BE2C (cell line): Measurements from ENCODE around the gene PRR23E.

ENCODE experiments used
- DNase-seq: peaks from one replicate; pipeline ENCODE4 v3.0.0-alpha.2; 2020
- H3K27me3 ChIP-seq: fragments of 250-450 bp; sonication (Bioruptor Pico); 2 replicates; pipeline ENCODE4 v1.5.1; 2020; ENCODE audit warnings: mild to moderate bottlenecking
- H3K36me3 ChIP-seq: fragments of 250-450 bp; sonication (Bioruptor Pico); 2 replicates; pipeline ENCODE4 v1.5.1; 2020; ENCODE audit warnings: mild to moderate bottlenecking
- H3K4me1 ChIP-seq: fragments of 250-450 bp; sonication (Bioruptor Pico); 2 replicates; pipeline ENCODE4 v1.5.1; 2020
- H3K4me3 ChIP-seq: 2 replicates; pipeline ENCODE4 v1.5.1; 2011; ENCODE audit warnings: low read depth, low read length
- H3K9me3 ChIP-seq: fragments of 250-450 bp; sonication (Bioruptor Pico); 2 replicates; pipeline ENCODE4 v1.5.1; 2020
- CTCF ChIP-seq: IDR thresholded peaks from 2 replicates; pipeline ENCODE4 v1.5.1; 2012; ENCODE audit warnings: mild to moderate bottlenecking, low read depth, low read length

The PRR23E gene

GRCh38 chr3:127194601-127195187 lies 1.8 kb downstream of the PRR23E start:
- no peaks in the 10 kb centered on the region for H3K36me3 ChIP-seq
- H3K4me1 ChIP-seq: peaks cover 4% of the 10 kb centered on the region; the same call in 1 of the 2 replicates
- no peak for DNase-seq
- TF ChIP-seq CTCF: no peak
- H3K27me3 ChIP-seq: no peaks in the 10 kb centered on the region
- H3K9me3 ChIP-seq: no peaks in the 10 kb centered on the region; the same call in none of the 2 replicates
- no peak overlapping the region for H3K4me3 ChIP-seq

DNA sequence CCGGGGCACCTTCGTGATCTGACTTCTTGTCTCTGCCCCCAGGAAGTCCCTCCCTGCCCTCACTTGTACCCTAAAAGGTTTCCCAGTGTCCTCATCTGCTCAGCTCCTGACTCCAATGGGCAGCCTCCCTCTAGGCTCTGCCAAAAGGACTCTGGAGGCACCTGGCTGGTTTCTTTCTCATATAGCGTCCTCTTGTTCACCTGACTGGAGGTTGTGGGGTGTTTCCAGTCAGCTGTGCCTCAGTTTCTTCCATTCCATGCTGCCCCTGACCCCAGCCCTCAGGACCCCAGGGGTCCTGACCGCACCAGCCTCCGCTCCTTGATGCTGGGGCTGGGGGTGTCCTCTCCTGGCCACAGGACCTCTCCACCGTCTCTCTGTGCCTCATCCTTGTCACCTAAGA lies 2.5 kb downstream of the PRR23E start:
- Histone ChIP-seq H3K4me1 (peaks cover 4% of the 10 kb centered on the region; the same call in 1 of the 2 replicates), H3K27me3 (no peaks in the 10 kb centered on the region), H3K9me3 (no peaks in the 10 kb centered on the region; the same call in none of the 2 replicates), H3K4me3 (no peak overlapping the region), H3K36me3 (no peaks in the 10 kb centered on the region)
- no peak for TF ChIP-seq CTCF
- DNase-seq: no peak

- no peak for DNase-seq
- H3K9me3 ChIP-seq: no peaks in the 10 kb centered on the region; the same call in none of the 2 replicates
- TF ChIP-seq CTCF: no peak
- no peaks in the 10 kb centered on the region for H3K27me3 ChIP-seq
- H3K36me3 ChIP-seq: no peaks in the 10 kb centered on the region
- peaks cover 4% of the 10 kb centered on the region; the same call in 1 of the 2 replicates for H3K4me1 ChIP-seq
- H3K4me3 ChIP-seq: no peak overlapping the region
These were observed 3.1 kb downstream of the PRR23E start for GRCh38 chr3:127196002-127196401.

DNA sequence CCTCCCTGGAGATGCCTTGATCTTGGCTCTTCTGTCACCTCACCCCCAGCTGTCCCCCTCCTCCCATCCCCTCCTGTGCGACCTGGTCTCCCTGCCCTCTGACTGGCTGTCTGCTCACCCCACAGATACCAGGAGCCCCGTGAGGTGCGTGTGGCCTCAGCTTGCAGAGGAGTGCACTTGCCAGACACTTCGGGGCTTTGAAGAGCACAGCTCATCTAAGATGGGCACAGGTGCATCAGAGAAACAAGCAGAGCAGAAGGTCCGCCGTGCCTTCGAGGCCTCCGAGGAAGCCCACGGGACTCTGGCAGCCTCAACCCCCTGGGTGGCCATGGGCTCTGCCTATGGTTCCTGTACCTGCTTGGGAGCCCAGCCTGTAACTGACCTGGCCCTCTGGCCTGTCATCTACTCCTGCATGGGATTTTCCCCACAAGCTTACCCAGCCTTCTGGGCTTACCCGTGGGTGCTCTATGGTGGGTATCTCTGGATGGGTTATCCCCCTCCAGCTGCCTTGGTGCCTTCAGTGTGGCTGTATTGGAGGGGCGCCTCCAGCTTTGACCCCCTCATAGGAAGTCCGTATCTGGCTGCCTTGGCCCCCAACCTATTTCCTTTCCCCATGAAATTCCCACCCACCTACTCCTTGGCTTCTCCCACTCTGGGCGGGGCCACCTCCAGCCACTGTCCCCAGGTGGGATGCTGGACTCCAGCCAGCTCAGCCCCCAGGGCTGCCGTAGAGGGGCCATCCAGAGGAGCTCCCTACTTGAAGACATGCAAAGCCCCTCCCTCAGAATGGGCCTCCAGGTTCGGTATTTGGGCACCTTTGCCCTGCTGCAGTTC lies 3.8 kb downstream of the PRR23E start:
- no peak overlapping the region for H3K4me3 ChIP-seq
- H3K27me3 ChIP-seq: no peaks in the 10 kb centered on the region
- no peak for DNase-seq
- H3K36me3 ChIP-seq: no peaks in the 10 kb centered on the region
- H3K4me1 ChIP-seq: peaks cover 4% of the 10 kb centered on the region; the same call in 1 of the 2 replicates
- no peak for TF ChIP-seq CTCF
- no peaks in the 10 kb centered on the region; the same call in none of the 2 replicates for H3K9me3 ChIP-seq

DNA sequence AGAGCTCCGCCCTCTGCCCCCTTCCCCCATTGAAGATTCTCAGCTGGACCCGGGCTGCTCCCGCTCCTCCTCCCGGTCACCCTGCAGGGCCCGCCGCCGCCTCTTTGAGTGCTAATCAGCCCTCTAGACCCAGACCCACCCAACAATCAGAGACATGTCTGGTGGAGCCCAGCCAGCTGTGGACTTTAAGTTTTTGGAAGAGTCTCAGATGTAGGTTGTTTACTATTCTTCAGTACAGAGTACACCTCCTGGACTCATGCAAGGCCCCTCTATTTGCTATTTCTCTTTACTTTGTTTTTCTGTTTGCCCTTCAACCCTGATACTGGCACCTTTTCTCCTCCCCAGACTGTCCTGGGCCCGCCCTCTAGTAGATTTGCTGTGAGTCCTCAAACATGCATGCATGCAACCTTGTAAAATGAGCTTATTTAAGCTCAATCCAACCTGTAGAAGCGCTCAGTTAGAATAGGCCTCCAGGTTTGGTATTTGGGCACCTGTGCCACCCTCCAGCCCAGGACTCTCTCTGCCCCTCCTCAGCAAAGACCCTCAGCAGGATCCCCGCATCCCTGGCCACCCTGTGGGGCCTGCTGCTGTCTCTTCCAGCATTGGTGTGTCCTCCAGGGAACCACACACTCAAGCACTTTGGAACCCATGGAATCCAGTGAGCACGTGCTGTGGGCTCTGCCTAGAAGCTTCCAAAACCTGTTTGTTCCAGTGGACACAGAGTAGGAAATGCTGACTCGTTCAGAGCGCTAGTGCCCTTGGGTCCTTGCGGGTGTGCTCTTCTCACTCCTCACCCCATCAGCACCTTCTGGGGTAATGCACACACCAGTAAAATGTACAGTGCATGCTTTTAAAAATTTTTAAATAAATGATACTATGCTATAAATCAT lies 4.6 kb downstream of the PRR23E start:
- H3K4me3 ChIP-seq: no peak overlapping the region
- no peak for TF ChIP-seq CTCF

More for the DNA sequence above, 4.6 kb downstream of the PRR23E start:
- Histone ChIP-seq H3K27me3 (no peaks in the 10 kb centered on the region), H3K36me3 (no peaks in the 10 kb centered on the region), H3K9me3 (no peaks in the 10 kb centered on the region; the same call in 1 of the 2 replicates), H3K4me1 (peaks cover 4% of the 10 kb centered on the region; the same call in 1 of the 2 replicates)
- no peak for DNase-seq
